HepG2 (cell line): ENCODE data around the gene SLC24A5. TPM values are rescaled to one million over a fixed set of nuclear protein-coding genes. Genes with fewer than 3 reads are reported as not detected.
A peak's percentile ranks its signal among the peaks of the same experiment; 100 is the strongest.

Experiments
- ARHGAP35 ChIP-seq: sonication (generic); formaldehyde crosslinking; IDR thresholded peaks from 2 replicates; pipeline ENCODE4 v1.9.0; 2022; ENCODE audit warnings: mild to moderate bottlenecking, inconsistent platforms, moderate library complexity, missing genetic modification reagents, borderline replicate concordance
- FOXO1 ChIP-seq: sonication (generic); formaldehyde crosslinking; IDR thresholded peaks from 2 replicates; pipeline ENCODE4 v1.4.0; 2020; ENCODE audit warnings: missing genetic modification reagents
- KDM2A ChIP-seq: sonication (generic); formaldehyde crosslinking; IDR thresholded peaks from 2 replicates; pipeline ENCODE4 v1.4.0; 2020; ENCODE audit warnings: low read depth, missing genetic modification reagents, borderline replicate concordance
- MED13 ChIP-seq: sonication (generic); formaldehyde crosslinking; IDR thresholded peaks from 2 replicates; pipeline ENCODE4 v1.5.0; 2020; ENCODE audit warnings: missing genetic modification reagents
- SALL1 ChIP-seq: sonication (generic); formaldehyde crosslinking; IDR thresholded peaks from 2 replicates; pipeline ENCODE4 v1.8.0; 2022; ENCODE audit warnings: mild to moderate bottlenecking, missing genetic modification reagents
- SMAD3 ChIP-seq: sonication (generic); formaldehyde crosslinking; IDR thresholded peaks from 2 replicates; pipeline ENCODE4 v1.4.0; 2020; ENCODE audit warnings: missing genetic modification reagents
- SP140L ChIP-seq: sonication (generic); formaldehyde crosslinking; IDR thresholded peaks from 2 replicates; pipeline ENCODE4 v1.4.0; 2020; ENCODE audit warnings: missing genetic modification reagents, borderline replicate concordance
- THRA ChIP-seq: sonication (generic); formaldehyde crosslinking; IDR thresholded peaks from 2 replicates; pipeline ENCODE4 v1.4.0; 2020; ENCODE audit warnings: missing genetic modification reagents, borderline replicate concordance
- TOE1 ChIP-seq: sonication (generic); formaldehyde crosslinking; IDR thresholded peaks from 2 replicates; pipeline ENCODE4 v1.4.0; 2020; ENCODE audit warnings: mild to moderate bottlenecking, missing genetic modification reagents
- ZFP1 ChIP-seq: IDR thresholded peaks from 2 replicates; pipeline ENCODE4 v1.6.1; 2016
- ZGPAT ChIP-seq: IDR thresholded peaks from 2 replicates; pipeline ENCODE4 v1.6.1; 2016; ENCODE audit warnings: mild to moderate bottlenecking
- ZMYM4 ChIP-seq: sonication (generic); formaldehyde crosslinking; IDR thresholded peaks from 2 replicates; pipeline ENCODE4 v1.8.1; 2023; ENCODE audit warnings: mild to moderate bottlenecking, missing genetic modification reagents
- ZNF430 ChIP-seq: sonication (generic); formaldehyde crosslinking; IDR thresholded peaks from 2 replicates; pipeline ENCODE4 v1.9.0; 2021; ENCODE audit warnings: mild to moderate bottlenecking, missing genetic modification reagents
- ZNF83 ChIP-seq: sonication (generic); formaldehyde crosslinking; IDR thresholded peaks from 2 replicates; pipeline ENCODE4 v1.4.0; 2020; ENCODE audit warnings: missing genetic modification reagents, mild to moderate bottlenecking, borderline replicate concordance
- polyA plus RNA-seq, 8 experiments: library from polyadenylated mRNA; depleted of rRNA in 3 of 8; stranded (reverse) in 7 of 8; unstranded in 1 of 8; fragments of >200 nt; fragmentation: Illumina TruSeq in 4 of 8; extraction: Trizol in 4 of 8; gene quantifications; 2 replicates each; pipeline versions ENCODE4 v1.2.1 to v1.2.3, GENCODE V29; 2011 to 2016; ENCODE audit warnings: low read depth in 4 of 8, missing spikeins in 1 of 8, mixed read lengths in 1 of 8; ENCODE audit not compliant: insufficient read depth in 1 of 8
- total RNA-seq, 5 experiments: library from RNA; depleted of rRNA; stranded (reverse); fragments of >200 nt; fragmentation: Illumina TruSeq; extraction: Trizol; gene quantifications; 2 replicates each; pipeline ENCODE4 v1.2.3, GENCODE V29; 2016; ENCODE audit warnings: low read depth in 1 of 5
- TF ChIP-seq, protein P1 (sequence below): sonication (generic); formaldehyde crosslinking; IDR thresholded peaks from 2 replicates; pipeline ENCODE4 v1.9.0; 2021; ENCODE audit warnings: missing genetic modification reagents, borderline replicate concordance
- TF ChIP-seq, protein P2 (sequence below): sonication (generic); formaldehyde crosslinking; IDR thresholded peaks from 2 replicates; pipeline ENCODE4 v1.4.0; 2020; ENCODE audit warnings: missing genetic modification reagents
- TF ChIP-seq, protein P3 (sequence below): IDR thresholded peaks from 2 replicates; pipeline ENCODE4 v1.4.0; 2020; ENCODE audit warnings: mild to moderate bottlenecking, missing genetic modification reagents

SLC24A5 gene
- total and polyA plus RNA-seq, 2 of the 13 experiments (the other 11 are each of a cell fraction or from before 2014, with no cell fraction given): not detected

- TF ChIP-seq SMAD3 (CRISPR knock-in tag) (peak; percentile 69; the same call in 1 of the 2 replicates), ZFP1 (peak; percentile 24; the same call in 1 of the 2 replicates), FOXO1 (CRISPR knock-in tag) (0 out of 2 replicates have a peak, but pooled peaks have one; percentile 17), THRA (CRISPR knock-in tag) (no peak), SP140L (CRISPR knock-in tag) (peak; percentile 45; the same call in 1 of the 2 replicates), ARHGAP35 (CRISPR knock-in tag) (peak; percentile 45; the same call in 1 of the 2 replicates), ZNF430 (0 out of 2 replicates have a peak, but pooled peaks have one; percentile 28), ZGPAT (CRISPR knock-in tag) (no peak), SALL1 (peak; percentile 29; the same call in 1 of the 2 replicates), ZMYM4 (CRISPR knock-in tag) (peak; percentile 26; the same call in 1 of the 2 replicates), ZNF83 (CRISPR knock-in tag) (no peak), MED13 (no peak), KDM2A (CRISPR knock-in tag) (0 out of 2 replicates have a peak, but pooled peaks have one; percentile 37), TOE1 (no peak)
- TF ChIP-seq, protein P1, sequence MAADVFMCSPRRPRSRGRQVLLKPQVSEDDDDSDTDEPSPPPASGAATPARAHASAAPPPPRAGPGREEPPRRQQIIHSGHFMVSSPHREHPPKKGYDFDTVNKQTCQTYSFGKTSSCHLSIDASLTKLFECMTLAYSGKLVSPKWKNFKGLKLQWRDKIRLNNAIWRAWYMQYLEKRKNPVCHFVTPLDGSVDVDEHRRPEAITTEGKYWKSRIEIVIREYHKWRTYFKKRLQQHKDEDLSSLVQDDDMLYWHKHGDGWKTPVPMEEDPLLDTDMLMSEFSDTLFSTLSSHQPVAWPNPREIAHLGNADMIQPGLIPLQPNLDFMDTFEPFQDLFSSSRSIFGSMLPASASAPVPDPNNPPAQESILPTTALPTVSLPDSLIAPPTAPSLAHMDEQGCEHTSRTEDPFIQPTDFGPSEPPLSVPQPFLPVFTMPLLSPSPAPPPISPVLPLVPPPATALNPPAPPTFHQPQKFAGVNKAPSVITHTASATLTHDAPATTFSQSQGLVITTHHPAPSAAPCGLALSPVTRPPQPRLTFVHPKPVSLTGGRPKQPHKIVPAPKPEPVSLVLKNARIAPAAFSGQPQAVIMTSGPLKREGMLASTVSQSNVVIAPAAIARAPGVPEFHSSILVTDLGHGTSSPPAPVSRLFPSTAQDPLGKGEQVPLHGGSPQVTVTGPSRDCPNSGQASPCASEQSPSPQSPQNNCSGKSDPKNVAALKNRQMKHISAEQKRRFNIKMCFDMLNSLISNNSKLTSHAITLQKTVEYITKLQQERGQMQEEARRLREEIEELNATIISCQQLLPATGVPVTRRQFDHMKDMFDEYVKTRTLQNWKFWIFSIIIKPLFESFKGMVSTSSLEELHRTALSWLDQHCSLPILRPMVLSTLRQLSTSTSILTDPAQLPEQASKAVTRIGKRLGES (CRISPR knock-in tag): peak; percentile 77; the same call in 1 of the 2 replicates
- TF ChIP-seq, protein P2, sequence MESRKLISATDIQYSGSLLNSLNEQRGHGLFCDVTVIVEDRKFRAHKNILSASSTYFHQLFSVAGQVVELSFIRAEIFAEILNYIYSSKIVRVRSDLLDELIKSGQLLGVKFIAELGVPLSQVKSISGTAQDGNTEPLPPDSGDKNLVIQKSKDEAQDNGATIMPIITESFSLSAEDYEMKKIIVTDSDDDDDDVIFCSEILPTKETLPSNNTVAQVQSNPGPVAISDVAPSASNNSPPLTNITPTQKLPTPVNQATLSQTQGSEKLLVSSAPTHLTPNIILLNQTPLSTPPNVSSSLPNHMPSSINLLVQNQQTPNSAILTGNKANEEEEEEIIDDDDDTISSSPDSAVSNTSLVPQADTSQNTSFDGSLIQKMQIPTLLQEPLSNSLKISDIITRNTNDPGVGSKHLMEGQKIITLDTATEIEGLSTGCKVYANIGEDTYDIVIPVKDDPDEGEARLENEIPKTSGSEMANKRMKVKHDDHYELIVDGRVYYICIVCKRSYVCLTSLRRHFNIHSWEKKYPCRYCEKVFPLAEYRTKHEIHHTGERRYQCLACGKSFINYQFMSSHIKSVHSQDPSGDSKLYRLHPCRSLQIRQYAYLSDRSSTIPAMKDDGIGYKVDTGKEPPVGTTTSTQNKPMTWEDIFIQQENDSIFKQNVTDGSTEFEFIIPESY (CRISPR knock-in tag): peak; percentile 69
- TF ChIP-seq, protein P3, sequence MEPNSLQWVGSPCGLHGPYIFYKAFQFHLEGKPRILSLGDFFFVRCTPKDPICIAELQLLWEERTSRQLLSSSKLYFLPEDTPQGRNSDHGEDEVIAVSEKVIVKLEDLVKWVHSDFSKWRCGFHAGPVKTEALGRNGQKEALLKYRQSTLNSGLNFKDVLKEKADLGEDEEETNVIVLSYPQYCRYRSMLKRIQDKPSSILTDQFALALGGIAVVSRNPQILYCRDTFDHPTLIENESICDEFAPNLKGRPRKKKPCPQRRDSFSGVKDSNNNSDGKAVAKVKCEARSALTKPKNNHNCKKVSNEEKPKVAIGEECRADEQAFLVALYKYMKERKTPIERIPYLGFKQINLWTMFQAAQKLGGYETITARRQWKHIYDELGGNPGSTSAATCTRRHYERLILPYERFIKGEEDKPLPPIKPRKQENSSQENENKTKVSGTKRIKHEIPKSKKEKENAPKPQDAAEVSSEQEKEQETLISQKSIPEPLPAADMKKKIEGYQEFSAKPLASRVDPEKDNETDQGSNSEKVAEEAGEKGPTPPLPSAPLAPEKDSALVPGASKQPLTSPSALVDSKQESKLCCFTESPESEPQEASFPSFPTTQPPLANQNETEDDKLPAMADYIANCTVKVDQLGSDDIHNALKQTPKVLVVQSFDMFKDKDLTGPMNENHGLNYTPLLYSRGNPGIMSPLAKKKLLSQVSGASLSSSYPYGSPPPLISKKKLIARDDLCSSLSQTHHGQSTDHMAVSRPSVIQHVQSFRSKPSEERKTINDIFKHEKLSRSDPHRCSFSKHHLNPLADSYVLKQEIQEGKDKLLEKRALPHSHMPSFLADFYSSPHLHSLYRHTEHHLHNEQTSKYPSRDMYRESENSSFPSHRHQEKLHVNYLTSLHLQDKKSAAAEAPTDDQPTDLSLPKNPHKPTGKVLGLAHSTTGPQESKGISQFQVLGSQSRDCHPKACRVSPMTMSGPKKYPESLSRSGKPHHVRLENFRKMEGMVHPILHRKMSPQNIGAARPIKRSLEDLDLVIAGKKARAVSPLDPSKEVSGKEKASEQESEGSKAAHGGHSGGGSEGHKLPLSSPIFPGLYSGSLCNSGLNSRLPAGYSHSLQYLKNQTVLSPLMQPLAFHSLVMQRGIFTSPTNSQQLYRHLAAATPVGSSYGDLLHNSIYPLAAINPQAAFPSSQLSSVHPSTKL (CRISPR knock-in tag): 0 out of 2 replicates have a peak, but pooled peaks have one; percentile 23
These were observed 70.3 kb downstream of the SLC24A5 start (continued) for GRCh38 chr15:48190932-48191573.
